GM19023 (cell line): ENCODE measurements around the gene EEPD1.
"Not testable (repeated sequence)": the region's sequence is repeated elsewhere in the genome, so short reads cannot be mapped to it uniquely, and the experiment has no call there.

ENCODE experiments used
- ATAC-seq: cut with Tn5 transposase; IDR thresholded peaks from one replicate; pipeline ENCODE4 v1.9.1; 2021; ENCODE audit warnings: mild to moderate bottlenecking, moderate library complexity; ENCODE audit not compliant: unreplicated experiment

Gene EEPD1

DNA sequence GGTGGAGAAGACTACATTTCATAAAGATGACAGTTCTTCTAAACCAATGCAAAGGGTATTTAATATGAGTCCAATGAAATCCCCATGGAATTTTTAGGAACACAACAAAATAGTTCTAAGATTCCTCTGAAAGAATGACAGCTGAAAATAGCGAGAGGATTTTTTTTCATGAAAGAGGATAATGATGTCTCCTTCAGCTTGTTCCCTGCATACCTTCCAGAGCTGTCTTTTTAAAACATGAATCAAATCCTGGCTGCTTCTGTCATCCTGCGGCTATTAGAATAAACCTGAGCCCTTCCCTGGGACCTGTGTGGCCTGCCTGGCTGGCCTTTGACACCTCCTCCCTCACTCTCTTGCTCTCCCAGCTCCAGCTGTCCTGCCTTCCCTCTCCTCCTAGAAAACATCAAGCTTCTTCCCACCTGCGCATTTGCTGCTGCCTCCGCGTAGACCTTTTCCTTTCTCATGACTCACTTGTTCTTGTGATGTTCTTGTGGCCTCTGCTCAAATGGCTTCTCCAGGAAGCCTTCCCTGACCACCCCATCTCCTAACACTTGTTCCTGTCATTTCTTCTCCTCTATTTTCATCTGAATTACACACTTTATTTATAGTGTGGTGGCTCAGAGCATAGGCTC lies 57.4 kb downstream of the EEPD1 start:
- no peak for ATAC-seq

DNA sequence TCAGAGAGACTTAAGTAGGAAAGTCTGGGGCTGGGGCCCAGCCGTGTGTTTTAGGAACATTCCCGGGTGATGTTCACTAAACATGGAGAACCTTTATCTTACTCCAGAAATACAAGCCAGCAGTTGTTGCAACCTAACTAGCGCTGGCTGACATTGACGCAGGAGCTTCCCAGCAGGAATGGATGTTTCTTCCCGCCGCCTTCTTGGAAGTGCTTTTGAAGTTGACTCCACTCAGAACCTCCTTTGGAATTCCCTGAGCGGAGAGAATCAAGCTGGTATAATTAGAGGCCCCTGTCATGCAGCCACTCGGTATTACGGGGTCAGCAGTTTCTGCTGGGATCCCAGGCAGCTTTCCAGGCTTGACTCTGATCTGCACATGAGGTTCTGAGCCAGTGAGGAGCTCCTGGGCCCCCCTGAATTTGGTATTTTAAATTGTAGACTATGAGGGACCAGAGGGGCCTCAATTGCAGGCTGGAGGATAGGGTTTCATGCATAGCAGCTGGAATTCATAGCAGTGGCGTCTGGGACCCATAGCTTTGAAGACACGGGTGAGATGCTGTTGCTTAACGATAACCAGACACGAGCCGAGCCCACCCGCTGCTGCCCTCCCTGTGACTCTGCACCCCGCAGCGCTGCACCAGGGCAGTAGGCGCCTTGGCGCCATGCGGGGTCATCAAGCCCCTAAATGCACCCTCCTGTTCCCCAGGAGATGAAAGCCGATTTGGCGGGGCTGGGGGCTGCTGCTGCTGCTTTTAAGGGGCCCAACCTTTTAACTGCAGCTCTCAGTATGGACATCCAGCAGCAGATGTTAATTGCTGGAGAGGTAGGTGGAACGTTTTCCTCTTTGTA lies 61.8 kb downstream of the EEPD1 start:
- ATAC-seq, result no peak

DNA sequence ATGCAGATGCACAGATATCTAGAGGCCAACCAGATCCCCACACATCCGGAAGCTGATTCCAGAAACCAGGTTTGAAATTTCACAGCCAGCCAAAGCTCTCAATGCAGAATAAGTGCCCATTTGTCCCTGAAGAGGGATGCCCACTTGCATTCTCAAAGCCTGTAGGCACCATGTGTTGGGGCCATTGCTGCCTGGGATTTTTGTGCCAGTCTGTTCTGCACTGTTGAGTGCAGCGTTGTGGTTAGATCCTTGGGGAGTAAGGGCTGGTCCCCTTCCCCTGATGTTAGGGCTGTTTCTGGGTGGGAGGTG lies 62.4 kb downstream of the EEPD1 start:
- no peak for ATAC-seq

DNA sequence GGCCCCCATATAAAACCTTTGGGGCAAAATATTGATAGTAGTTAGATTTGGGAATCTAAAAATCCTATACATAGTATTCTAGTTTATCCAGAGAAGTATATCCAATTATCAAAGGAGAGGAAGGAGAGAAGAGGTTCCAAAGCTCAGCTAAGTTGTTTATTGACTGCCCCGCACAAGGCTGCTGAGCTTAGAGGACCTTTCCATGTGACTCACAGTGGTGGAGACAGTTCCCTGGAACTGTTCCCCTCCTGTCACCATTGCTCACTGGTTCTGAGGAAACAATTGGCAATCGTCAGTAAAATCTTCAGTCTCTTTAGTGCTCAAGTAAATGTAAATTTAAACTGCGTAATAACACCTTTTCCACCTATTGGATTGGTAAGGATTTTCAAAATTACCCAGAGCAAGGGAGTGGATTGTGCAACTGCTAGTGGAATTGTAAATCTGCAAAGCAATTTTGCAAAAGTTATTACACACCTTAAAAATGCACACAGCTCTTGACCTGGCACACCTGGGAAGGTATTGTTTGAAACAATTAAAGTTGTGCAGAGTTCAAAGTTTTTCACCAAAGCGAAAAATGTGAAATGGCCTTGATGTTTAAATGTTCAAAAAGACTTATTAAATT lies 63.1 kb downstream of the EEPD1 start:
- ATAC-seq, result no peak

DNA sequence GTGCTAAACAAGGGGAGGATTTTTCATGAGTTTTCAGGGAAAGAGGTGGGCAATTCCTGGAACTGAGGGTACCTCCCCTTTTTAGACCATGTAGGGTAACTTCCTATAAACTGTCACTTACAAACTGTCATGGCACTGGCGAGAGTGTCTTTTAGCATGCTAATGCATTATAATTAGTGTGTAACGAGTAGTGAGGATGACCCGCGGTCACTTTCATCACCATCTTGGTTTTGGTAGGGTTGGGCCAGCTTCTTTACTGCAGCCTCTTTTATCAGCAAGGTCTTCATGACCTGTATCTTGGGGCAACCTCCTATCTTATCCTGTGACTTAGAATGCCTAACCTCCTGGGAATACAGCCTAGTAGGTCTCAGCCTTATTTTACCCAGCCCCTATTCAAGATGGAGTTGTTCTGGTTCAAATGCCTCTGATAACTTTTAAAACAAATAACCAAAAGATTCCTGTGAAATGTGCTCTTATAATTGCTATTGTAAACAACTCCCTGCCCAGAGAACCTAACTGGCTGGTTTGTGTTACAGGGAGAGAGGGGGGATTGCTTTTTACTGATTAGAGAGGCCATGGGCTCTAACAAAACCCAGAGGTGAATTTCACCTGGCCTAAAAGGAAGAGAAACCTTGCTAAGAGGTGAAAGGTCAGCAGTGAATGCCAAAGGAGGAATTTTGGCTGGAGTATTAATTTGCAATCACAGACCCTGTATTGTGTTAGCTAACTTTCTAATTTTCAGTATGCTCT lies 64.3 kb downstream of the EEPD1 start:
- ATAC-seq, result no peak

DNA sequence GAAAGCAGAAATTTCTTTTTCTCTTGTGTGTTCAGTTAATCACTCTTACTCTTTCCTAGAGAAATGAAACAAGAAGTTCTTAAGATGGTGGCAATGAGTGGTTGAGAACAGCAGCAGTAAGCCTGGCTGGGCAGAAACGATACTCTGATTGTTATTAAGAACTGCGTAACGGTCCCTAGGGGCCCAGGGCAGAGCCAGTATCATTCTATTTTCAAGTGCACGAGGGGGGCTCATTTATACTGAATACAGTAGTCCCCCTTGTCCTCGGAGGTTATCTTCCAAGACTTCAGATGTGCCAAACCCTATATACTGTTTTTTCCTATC lies 64.9 kb downstream of the EEPD1 start:
- no peak for ATAC-seq

DNA sequence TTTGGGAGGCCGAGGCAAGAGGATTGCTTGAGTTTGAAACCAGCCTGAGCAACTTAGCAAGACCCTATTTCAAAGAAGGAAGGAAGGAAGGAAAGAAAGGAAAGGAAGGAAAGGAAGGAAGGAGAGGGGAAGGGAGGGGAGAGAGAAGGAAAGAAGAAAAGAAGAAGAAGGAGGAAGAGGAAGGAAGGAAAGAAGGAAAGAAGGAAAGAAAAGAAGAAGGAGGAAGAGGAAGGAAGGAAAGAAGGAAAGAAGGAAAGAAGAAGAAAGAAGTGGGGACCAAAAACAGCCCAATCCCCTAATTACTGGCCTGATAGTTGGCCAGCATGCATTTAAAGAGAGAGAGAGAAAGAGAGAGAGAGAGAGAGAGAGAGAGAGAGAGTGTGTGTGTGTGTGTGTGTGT lies 66.4 kb downstream of the EEPD1 start:
- no peak for ATAC-seq

DNA sequence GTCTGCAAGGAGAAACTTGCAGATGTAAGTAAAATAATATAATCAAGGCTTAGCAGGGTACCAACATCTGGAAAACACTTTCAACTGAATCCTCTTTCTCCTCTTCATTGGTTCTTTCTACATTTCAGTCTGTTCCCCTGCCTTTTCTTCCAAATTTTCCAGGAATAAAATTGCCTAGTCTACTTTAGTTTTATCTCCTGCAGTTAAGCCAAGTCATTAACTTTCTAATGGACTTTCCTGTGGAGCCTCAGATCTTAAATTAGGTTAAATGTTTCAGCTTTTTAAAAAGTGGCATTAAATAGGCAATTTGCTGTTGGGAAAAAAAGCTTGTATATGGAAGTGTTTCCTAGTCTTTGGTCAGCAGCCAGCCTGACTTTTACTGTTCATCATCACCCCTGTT lies 70.8 kb downstream of the EEPD1 start:
- ATAC-seq, result no peak

DNA sequence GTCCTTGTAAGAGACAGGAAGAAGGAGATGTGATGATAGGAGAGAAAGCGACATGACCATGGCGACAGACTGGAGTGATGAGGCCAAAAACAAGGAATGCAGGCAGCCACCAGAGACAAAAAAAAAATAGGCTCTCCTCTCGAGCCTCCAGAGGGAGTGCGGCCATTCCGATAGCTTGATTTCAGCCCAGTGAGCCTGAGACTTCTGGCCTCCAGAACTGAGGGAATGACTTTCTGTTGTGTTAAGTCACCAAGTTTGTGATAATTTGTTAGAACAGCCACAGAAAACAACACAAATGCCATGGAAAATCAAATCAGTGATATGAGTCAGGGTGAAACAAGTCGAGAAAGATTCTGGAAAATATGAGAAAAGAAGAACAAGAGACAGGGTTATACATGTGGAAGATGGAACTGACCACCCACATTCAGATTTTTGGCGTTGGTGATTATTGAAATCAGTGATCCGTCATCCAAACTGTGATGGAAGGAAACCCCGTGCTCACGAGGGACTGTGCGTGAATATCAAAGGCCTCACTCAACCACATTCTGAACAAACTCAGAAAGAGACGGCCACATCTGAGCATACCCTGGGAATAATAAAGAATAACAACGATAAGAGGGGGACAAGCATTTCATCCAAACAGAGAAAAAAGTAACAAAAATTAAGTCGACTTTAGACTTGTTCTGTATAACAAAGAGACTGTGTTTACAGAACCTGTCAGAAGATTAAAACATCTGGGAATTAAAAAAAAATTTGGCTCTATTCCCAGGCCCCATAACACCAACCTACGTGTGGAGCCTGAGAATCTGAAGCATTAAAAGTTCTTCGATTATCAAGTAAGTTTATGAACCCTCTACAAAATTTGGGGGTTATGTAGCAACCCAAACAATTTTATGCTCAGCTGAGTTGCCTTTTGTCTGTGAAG lies 72.1 kb downstream of the EEPD1 start:
- ATAC-seq, result no peak

DNA sequence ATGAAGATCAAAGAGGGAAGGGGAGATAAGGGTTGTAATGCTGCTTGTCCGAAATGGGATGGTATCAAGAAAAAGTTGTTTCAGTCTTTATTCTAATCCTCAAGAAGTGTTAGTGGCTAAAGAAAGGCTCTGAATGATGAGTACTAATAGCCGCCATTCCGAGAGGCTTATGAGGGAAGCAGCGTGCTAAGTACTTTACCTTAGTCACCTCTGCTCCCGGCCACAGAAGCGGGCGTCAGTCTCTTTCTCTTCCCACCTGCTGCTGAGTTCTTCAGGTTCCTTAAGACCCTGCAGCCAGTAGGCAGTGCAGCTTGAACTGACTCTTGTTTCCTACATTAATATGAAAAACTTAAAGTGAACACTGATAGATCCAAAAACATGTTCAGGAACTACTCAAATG lies 73.1 kb downstream of the EEPD1 start:
- ATAC-seq, result no peak

DNA sequence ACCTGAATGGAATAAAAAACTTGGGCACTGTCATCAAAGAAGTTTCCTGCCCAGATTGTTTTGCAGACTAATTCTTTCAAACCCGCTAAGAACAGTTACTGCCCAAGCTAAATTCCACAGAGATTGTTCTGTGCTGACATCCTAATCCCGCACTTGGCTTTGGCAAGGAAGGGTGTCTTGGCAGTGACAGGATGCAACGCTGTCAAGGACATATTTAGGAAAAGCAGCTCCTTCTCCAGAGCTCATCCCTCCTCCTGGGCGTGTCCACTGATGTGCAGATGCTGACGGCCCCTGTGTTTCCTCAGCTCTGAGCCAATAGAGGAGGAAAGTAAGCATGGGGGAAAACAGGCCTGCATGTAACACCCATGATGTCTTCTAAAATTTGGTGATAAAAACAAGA lies 74.2 kb downstream of the EEPD1 start:
- no peak for ATAC-seq

DNA sequence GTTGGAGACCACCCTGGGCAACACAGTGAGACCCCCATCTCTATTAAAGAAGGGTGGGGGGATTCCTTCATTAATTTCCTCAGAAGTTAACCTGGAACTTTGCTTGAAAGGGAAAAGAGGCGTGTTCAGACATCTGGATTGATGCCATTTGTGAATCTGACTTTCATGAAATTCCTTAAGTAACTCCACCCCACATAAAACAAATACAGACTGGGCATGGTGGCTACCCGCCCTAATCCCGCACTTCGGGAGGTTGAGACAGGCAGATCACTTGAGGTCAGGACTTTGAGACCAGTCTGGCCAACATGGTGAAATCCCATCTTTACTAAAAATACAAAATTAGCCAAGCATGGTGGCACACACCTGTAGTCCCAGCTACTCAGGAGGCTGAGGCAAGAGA lies 75.0 kb downstream of the EEPD1 start:
- no peak for ATAC-seq

DNA sequence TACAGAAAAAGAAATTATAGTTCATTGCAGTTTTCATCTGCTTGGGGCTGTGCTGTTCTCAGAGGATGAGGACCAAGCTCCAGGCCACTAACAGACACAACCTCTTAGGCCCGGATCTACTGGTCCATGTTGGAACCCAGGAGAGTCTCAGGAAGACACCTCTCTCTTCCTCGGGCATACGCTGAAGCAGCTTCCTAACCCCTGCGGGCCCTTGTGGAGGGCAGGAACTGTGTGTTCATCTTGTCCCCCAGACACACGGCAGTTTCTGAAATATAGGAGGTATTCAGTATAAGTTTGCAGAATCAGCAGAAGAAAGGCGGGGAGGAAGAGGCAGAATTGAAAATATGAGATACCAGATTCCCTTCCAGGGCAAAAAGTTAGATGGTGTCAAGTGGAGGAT lies 78.4 kb downstream of the EEPD1 start:
- ATAC-seq, result no peak

DNA sequence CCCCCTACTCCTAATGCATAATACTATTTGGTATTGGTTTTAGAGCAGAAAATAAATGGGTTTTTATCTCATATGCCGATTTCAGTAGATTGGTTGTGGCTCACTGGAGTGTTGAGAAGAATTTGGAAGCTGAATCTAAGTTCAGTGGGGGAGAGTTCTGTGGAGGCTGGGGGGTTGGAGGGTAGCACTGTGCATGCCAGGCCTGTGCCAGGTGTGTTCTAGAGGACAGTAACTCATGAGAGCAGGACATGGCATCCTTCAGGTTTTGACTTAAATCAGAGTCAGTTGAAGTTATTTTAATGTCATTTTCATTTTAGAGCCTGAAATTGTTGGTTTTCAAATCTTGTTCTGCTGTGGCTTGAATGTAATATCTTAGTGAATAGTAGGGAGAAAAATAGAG lies 79.5 kb downstream of the EEPD1 start:
- ATAC-seq, result no peak

DNA sequence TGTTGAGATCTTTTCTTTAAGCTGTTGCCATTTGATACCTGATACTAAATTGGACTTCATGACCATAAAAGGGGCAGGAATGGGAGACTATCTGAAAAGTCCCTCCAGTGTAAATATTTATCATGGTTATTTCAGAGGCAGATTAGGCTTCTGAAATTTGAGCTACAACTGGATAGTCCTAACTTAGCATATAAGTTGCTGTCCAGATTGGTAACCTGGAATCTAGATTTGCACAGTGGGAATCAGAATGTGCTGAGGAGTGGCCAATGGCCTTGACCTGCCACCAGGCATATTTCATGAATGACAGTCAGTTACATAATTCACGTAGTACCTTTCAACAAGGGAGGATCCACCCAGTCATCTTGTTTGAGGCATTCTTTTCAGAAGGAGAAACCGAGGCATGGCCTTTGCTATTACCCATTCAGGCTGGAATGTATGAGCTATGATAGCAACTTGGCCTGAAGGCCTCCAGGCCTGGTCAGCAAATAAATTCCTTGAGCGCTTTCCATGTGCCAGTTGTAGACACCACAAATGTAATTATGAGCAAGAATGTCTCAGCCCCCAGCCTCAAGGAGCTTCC lies 80.0 kb downstream of the EEPD1 start:
- no peak for ATAC-seq

DNA sequence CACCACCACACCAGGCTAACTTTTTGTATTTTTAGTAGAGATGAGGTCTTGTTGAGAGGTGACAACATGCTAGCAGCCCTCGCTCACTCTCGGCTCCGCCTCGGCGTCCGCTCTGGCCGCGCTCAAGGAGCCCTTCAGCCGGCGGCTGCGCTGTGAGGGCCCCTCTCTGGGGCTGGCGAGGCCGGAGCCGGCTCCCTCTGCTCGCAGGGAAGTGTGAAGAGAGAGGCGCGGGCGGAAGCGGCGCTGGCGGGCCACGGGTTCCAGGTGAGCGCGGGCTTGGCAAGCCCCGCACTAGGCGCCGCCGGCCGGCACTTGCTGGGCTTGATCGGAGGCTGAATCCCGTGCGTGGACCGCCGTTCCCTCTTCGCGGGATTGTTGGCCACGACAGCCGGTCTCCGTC lies 83.0 kb downstream of the EEPD1 start:
- no peak for ATAC-seq

DNA sequence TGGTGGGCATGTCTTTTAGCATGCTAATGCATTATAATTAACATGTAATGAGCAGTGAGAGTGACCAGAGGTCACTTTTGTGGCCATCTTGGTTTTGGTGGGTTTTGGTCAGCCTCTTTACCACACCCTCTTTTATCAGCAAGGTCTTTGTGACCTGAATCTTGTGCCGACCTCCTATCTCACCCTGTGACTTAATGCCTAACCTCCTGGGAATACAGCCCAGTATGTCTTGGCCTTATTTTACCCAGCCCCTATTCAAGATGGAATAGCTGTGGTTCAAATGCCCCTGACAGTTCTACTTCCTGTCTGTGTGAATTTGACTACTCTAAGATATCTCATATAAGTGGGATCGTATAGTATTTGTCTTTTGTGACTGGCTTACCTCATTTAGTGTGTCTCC lies 85.1 kb downstream of the EEPD1 start:
- no peak for ATAC-seq

DNA sequence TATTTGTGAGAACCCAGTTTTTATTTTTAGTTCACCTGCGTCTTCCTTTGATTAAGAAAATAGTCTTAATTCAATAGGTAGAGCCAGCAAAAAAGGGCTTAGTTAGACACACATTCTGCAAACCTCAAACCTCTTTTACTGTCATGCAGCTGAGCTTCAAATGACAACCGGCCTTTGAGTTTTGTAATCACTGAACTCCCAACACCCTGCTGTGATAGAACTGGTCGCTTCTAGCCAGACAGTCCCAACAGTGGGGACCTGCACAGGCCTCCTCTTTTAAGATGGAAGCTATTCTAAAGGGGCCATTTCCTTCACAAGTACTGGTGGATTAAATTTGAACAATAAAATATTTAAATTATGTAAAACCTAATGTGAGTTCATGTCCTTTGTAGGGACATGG lies 90.3 kb downstream of the EEPD1 start:
- ATAC-seq, result not testable (repeated sequence)

DNA sequence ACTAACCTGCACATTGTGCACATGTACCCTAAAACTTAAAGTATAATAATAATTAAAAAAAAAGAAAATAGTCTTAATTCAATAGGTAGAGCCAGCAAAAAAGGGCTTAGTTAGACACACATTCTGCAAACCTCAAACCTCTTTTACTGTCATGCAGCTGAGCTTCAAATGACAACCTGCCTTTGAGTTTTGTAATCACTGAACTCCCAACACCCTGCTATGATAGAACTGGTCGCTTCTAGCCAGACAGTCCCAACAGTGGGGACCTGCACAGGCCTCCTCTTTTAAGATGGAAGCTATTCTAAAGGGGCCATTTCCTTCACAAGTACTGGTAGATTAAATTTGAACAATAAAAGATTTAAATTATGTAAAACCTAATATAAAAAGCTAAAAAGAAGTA lies 90.9 kb downstream of the EEPD1 start:
- not testable (repeated sequence) for ATAC-seq

DNA sequence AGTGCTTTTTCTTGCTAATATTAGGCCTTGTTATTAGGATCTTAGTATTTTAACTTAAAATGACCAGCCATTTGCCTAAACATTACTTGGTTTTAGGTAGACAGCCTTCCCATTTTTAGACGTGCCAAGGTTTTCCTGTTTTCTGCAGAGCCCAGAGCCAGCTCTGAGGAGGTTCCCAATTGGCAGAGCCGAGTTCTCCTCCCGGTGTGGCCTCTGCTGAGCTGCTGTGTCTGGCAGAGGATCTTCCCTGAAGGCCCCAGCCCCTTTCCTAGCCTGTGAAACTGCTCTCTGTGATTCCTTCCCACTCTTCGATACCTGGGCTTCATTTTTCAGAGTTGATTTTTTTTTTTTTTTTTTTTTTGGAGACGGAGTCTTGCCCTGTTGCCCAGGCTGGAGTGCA lies 91.4 kb downstream of the EEPD1 start:
- ATAC-seq, result no peak
